Cardiac muscle cell (in vitro differentiated cells and primary cell): ENCODE measurements around the gene PDLIM5. TPM values are rescaled to one million over a fixed set of nuclear protein-coding genes. Genes with fewer than 3 reads are reported as not detected.

Source experiments
- DNase-seq, 2 donors: peaks; one replicate each; pipeline versions ENCODE4 v3.0.0 to v3.0.0-alpha.2; 2010 to 2017; ENCODE audit warnings: low read depth in 1 of 2, low spot score in 1 of 2
- H3K27ac ChIP-seq: fragments of 200-600 bp; sonication (generic); 2 replicates; pipeline ENCODE4 v1.5.1; 2016
- H3K27me3 ChIP-seq: fragments of 200-600 bp; sonication (generic); 2 replicates; pipeline ENCODE4 v1.6.0; 2016; ENCODE audit warnings: control low read depth
- H3K36me3 ChIP-seq: fragments of 200-600 bp; sonication (generic); 2 replicates; pipeline ENCODE4 v1.5.1; 2016; ENCODE audit warnings: control low read depth
- H3K4me1 ChIP-seq: fragments of 200-600 bp; sonication (generic); 2 replicates; pipeline ENCODE4 v1.8.1; 2017; ENCODE audit warnings: low read depth, mild to moderate bottlenecking, mixed run types
- H3K4me3 ChIP-seq: fragments of 200-600 bp; sonication (generic); 2 replicates; pipeline ENCODE4 v1.5.1; 2016; ENCODE audit warnings: mild to moderate bottlenecking
- H3K9me3 ChIP-seq: fragments of 200-600 bp; sonication (generic); 2 replicates; pipeline ENCODE4 v1.5.1; 2017; ENCODE audit warnings: low read depth, mild to moderate bottlenecking, control low read depth
- polyA plus RNA-seq: library from polyadenylated mRNA; unstranded; fragments of >200 nt; fragmentation: Nextera tagmentation; extraction: Ambion mirVana; gene quantifications from 2 replicates; pipeline ENCODE4 v1.2.1, GENCODE V29; 2016
- total RNA-seq: library from RNA; depleted of rRNA; stranded (reverse); fragments of >200 nt; gene quantifications from 2 replicates; pipeline ENCODE4 v1.2.3, GENCODE V29; 2016
- TF ChIP-seq, protein P1 (sequence below): IDR thresholded peaks from 2 replicates; pipeline ENCODE4 v1.5.1; 2012; ENCODE audit warnings: low read depth, mild to moderate bottlenecking, low read length

PDLIM5 gene
- total and polyA plus RNA-seq, 2 experiments from 2014 or later = 426 to 446 TPM

DNA sequence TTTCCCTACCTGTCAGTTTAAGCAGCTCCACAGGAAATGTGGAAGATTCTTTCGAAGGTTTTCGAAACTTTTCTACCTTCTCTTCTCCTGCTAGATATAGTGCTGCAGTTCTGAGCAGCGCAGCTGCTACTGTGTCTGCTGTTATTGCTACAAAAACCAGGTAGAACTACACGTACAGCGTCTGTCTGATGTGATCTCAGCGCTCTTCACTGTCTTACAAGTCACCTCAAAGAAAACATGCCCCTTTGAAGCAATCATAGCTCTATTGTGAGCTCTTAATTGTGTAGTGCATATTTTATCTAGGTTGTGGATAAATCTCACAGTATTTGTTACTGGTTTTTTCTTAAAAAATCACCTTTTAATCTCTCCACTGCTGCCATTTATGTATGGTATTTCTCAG lies 158.4 kb downstream of the PDLIM5 start:
- H3K27ac ChIP-seq = peak overlapping the region; percentile 75
- DNase-seq = no peak
- H3K27me3 ChIP-seq = no peaks in the 10 kb centered on the region
- TF ChIP-seq, protein P1, sequence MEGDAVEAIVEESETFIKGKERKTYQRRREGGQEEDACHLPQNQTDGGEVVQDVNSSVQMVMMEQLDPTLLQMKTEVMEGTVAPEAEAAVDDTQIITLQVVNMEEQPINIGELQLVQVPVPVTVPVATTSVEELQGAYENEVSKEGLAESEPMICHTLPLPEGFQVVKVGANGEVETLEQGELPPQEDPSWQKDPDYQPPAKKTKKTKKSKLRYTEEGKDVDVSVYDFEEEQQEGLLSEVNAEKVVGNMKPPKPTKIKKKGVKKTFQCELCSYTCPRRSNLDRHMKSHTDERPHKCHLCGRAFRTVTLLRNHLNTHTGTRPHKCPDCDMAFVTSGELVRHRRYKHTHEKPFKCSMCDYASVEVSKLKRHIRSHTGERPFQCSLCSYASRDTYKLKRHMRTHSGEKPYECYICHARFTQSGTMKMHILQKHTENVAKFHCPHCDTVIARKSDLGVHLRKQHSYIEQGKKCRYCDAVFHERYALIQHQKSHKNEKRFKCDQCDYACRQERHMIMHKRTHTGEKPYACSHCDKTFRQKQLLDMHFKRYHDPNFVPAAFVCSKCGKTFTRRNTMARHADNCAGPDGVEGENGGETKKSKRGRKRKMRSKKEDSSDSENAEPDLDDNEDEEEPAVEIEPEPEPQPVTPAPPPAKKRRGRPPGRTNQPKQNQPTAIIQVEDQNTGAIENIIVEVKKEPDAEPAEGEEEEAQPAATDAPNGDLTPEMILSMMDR = no peak
- no peak overlapping the region for H3K4me3 ChIP-seq
- H3K36me3 ChIP-seq = peaks cover 28% of the 10 kb centered on the region
- H3K9me3 ChIP-seq = no peaks in the 10 kb centered on the region
- peaks cover 35% of the 10 kb centered on the region for H3K4me1 ChIP-seq

DNA sequence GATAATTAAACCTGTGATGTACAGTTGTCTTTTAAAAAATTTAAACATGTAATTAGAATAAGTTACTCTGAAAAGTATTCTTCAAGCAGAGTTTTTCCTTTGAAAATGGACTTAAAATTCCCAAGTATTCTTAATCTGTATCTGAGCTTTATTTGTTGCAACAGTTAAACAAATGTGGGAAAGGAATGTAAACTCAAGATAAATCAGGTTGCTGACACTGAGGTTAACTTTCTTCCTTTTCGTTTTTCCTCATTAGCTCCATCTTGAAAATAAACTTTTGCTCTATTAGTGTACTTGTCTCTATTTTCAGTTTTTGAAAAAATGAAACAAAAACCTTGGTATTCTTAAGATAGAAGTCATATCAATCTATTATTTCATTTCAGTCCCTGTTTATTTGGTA lies 161.5 kb downstream of the PDLIM5 start:
- Histone ChIP-seq H3K27ac (peak overlapping the region; percentile 38), H3K9me3 (no peaks in the 10 kb centered on the region), H3K4me3 (no peak overlapping the region), H3K27me3 (no peaks in the 10 kb centered on the region), H3K36me3 (peaks cover 31% of the 10 kb centered on the region), H3K4me1 (peaks cover 43% of the 10 kb centered on the region)
- DNase-seq = no peak
- TF ChIP-seq, protein P1 = no peak

DNA sequence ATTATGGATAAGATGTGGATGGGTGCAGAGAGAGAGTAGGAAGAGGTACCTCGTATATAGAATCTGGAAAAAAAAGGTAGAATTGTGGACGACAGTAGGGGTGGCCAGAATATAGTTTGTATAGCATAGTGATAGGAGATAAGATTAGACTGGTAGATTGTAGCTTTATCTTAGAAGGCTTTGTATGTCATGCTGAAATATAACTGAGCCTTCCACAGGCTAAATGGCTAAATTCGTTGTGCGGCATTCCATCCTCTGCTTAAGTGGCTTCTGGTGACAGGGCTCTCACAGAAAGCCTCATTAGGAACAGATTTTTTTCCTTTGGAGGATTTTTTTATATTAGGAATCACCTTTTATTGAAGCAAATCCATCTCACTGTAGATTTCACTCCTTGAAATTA lies 163.7 kb downstream of the PDLIM5 start:
- peak in 1 of 2 donors; percentile 30 for DNase-seq
- Histone ChIP-seq H3K27ac (peak overlapping the region; percentile 67), H3K4me1 (peaks cover 31% of the 10 kb centered on the region), H3K36me3 (peaks cover 33% of the 10 kb centered on the region), H3K27me3 (no peaks in the 10 kb centered on the region), H3K9me3 (no peaks in the 10 kb centered on the region), H3K4me3 (no peak overlapping the region)
- TF ChIP-seq, protein P1 = no peak

DNA sequence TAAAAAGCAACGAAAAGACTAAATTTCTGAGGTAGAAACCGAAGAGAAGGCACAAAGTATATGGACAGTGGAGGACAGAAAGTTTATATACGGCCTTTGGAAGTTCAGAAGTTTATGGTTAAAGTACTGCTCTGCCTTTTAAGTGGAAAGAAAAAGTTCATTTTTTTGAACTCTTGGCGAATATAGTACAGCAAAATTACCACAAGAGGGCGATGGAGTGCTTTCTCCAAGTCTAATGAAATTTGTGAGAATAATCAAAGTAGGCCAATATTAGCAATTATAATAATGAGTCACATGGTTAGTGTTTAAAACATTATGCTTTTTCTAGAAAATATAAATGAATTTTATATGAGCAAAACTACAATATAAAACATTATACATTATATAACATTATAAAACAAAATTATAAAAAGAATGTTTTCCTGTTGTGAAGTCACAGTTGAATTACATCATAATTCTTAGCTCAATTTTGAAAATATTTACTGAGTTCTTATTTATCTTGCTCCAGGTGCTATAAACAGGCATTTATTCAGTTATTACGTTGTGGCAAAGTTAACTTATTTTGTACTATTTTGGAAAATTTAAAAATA lies 169.8 kb downstream of the PDLIM5 start:
- no peaks in the 10 kb centered on the region for H3K4me1 ChIP-seq
- H3K27me3 ChIP-seq = no peaks in the 10 kb centered on the region
- H3K9me3 ChIP-seq = no peaks in the 10 kb centered on the region
- H3K27ac ChIP-seq = no peak overlapping the region
- H3K4me3 ChIP-seq = no peak overlapping the region
- DNase-seq = peak; percentile 53 to 65
- H3K36me3 ChIP-seq = peaks cover 72% of the 10 kb centered on the region
- TF ChIP-seq, protein P1 = peak; percentile 70

DNA sequence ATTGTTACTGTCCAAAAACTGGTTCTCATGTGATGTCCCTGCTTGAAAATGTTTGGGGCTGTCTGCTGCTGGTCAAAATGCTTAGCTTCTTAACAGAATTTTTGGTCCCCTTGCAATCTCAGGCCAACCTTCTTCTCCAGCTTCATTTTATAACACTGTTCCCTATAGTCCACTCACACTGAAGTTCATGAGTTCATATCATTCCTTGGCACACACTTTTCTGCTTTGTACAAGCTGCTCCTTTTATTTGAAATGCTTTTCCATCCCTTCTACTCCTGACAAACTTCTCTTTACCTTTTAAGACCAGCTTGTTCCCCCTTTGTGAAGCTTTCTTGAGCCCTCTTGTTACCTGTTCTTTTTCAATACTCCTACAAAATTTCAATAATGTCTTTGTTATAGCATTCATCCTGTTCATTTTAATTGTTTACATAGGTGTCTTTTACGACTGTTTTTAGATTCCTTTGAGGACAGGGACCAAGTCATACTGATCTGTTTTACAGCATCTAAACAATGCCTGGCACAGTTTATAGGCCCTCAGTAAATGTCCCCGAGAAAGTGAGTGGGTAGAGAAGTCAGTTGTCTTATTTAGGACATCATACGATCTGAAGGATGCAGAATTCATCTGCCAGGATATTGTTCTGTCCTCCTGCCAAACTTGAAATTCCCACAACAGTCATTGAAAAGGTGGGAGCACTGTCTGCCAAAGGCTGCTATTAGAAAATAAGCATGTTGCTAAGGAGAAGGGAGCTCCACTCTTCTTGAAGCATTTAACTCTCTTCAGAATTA lies 171.6 kb downstream of the PDLIM5 start:
- no peaks in the 10 kb centered on the region for H3K4me1 ChIP-seq
- H3K4me3 ChIP-seq = no peak overlapping the region
- TF ChIP-seq, protein P1 = no peak

More for the DNA sequence above, 171.6 kb downstream of the PDLIM5 start:
- DNase-seq = no peak
- Histone ChIP-seq H3K36me3 (peaks cover 70% of the 10 kb centered on the region), H3K27ac (peak overlapping the region; percentile 26), H3K9me3 (no peaks in the 10 kb centered on the region), H3K27me3 (no peaks in the 10 kb centered on the region)
